CD4-positive, alpha-beta T cell treated with Interleukin-12 subunit alpha and Interleukin-12 subunit beta, for 1 hour (primary cell): Measurements from ENCODE around the gene ANKIB1.
"Not testable (repeated sequence)": the region's sequence is repeated elsewhere in the genome, so short reads cannot be mapped to it uniquely, and the experiment has no call there.

Experiments used
- DNase-seq: peaks from one replicate; pipeline ENCODE4 v3.0.0-alpha.2; 2020

ANKIB1 gene

DNA sequence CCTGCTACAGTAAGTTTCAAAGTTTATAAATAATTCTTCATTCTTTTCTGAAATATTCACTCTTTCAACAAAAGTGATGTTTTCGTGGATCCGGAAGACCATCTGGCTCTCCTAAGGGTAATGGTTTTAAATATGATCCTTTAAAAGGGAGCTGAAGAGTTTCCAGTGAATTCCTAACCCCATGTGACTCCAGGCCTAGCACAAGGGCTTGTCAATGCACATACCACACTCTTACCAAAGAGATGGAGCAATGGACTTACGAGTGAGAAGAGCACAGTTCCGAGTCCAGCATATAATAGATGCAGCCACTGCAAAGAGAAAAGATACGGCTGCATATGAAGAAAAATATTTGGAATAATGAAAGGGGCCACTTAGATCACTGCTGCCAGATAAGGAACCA lies 169.5 kb downstream of the ANKIB1 start:
- DNase-seq: no peak

DNA sequence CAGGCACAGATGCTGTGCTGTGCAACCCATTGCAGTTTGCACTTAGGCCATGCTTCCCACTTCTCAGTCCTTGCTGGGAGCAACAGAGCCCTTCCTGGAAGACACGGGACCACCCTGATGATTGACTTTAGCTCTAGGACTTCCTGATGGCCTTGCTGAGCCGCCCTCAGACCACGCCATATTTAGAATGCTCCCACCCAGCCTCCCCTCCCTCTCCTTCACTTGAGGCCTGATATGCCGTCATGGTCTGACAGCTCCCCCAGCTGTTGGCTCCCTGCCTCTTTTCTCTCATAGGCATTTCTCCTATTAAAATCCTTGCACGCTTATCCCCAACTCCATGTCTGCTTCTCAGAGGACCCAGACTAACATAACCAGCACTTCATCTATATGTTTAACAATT lies 172.1 kb downstream of the ANKIB1 start:
- DNase-seq: no peak

DNA sequence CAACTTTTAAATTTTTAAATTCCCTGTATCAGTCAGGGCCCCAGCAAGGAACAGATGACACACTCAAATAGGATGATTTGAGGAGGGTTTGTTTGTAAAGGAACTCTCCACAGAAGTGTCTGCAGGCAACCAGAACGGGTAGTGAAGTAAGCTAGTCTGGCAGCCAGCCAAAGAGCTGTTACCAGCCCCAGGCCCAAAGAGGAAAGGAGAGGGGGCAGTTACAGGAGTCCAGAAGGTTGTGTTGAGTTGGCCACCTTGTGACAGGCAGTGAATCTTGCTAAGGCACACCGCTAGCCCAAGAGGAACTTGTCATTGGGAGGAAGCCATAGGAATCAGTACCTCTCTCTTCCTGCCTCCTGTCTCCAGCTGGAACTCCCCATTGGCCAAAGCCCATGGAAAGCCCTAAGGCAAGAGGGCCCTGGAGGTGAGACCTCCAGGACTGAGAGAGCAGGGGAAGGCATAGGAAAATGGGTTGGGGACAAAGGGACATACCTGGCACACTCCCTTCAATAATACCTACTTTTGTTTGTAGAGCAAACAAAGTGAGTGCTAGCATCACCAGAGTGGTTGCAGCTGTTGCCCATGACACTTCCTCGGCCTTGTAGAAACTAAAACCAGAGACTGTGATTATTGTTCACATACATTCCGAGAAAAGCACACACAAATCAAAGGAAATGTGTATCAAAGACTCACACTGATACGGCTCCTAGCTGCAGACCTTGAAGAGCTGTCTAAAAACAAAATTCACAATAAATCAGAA lies 176.1 kb downstream of the ANKIB1 start:
- DNase-seq: no peak

DNA sequence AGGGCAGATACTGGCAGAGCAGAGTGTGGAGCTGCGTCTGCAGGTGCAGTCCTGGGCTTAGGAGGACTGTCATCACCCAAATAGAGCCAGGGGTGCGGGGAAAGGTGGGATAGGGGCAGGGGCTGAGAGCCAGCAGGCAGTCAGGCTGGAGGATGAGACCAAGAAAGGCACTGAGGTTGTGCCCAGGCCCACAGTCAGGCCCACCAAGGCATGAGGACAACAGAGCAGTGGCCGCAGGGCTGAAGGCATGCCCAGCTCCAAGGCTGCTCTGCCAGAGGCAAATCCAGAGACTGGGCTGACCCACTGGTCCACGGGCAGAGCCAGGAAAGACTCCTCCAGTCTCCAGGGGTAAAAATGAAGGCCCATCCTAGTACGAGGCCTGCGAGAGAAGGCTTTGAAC lies 177.2 kb downstream of the ANKIB1 start:
- DNase-seq: no peak

DNA sequence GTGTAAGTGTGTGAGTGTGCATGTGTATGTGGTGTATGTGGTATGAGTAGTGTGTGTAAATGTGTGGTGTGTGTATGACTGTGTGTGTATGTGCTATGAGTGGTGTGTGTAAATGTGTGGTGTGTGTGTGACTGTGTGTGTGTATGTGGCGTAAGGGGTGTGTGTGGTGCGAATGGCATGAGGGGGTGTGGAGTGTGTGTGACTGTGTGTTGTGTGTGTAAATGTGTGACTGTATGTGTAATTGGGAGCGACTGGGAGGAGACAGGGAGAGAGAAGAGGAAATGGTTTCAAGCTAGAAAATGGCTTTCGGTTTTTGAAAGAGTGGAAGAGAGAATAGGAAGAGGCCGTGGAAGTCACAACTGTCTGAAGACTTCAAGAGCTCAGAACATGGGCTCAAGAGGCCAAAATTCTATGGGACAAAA lies 177.9 kb downstream of the ANKIB1 start:
- no peak for DNase-seq

DNA sequence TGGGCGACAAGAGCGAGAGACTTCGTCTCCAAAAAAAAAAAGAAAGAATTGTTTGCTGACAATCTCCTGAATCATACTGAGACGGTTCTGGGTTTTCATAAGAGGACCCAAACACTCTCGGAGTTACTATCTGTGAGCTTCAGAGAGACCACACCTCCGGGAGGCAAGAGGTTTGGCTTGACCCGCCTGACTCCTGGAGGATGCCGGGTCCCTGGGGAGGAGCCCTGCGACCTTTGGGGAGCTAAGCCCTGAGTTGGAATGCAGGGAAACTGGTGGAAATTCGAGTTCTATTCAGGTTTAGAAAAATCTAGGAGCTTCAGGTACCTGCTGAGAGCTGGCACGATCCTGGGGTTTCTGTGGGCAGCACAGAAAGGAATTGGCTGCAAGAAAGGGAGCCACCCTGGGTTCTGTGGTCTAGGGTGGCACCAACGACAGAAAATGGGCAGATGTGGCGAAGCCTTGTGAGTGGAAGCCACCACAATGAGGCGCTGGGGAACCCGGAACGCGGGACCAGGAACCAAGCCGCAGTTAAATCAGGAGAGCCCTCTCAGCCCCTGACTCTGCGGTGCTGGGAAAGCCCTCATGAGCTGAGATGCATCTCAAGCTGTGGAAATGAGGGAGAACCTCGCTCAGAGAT lies 179.7 kb downstream of the ANKIB1 start:
- peak; percentile 13 for DNase-seq

DNA sequence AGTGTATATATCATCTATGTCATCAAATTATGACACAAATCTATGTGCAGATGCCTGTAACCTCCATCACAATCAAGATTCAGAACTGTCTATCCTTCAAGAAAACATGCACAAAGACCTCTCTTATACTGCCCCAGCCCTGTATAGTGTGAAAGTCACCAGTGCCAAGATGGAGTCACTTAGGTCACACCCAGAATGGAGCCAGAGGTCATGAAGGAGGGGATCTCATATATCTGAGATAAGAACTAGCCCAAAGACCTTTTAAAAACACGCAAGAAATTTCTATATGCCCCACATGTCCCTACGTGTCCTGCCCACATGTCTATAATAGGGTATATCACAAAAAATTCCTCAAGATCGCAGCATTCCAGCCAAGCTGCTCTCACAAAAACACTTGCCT lies 181.4 kb downstream of the ANKIB1 start:
- DNase-seq: no peak

DNA sequence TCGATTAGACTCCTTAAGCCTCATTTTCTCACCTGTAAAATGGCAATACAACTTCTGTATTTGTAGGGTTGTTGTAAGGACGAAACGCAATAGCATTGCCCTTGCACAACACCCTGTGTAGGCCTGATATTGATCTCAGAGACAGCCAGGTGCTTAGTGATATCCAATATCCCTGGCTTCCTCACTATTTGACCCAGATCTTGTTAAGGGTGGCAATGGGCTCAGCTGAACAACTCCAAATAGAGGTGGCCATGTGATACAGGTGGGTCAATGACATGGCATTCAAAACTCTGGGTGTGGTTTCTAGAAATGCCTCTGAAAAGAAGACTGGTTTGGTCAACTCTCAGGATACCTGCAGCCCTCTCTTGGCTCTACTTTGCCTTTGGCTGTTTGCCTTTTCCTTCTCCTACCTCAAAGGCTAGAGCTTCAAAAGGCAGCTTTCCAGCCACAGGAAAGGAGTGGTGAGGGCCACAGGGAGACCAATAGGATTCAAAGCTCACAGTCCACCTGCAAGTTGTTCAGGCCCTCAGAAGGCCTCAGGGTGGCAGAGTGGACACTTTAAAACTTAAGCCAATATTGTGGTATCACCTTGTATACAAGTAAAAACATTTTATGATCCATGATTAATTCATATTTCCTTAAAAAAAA lies 186.6 kb downstream of the ANKIB1 start:
- no peak for DNase-seq

DNA sequence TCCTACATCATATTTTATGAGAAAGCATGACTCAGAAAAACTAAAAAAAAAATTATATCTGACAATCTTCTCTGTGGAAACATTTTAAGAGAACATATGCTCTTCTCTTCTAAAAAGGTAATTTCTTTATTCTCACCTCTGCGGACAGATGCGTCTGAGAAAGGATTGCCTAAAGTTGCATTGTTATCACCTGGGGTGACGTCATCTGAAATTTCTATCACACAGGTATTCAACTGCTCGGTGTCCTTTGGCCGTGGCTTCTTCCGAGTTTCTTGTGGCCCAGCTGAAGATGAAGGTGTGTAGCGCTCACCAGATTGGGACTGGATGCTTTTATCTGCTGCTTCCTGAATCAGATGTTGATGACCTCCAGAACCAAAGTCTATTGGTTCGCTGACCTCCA lies 187.2 kb downstream of the ANKIB1 start:
- DNase-seq: no peak

DNA sequence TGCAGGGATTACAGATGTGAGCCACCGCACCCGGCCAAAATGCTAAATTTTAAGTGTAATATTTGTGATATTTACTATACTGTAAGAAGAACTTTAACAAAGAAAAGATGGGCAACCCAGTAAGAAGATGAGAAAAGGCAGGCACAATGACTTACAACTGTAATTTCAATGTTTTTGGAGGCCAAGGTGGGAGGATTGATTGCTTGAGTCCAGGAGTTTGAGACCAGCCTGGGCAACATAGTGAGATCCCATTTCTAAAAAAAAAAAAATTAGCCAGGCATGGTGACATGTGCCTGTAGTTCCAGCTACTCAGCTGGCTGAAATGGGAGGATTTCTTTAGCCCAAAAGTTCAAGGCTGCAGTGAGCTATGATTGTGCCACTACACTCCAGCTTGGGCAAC lies 189.8 kb downstream of the ANKIB1 start:
- no peak for DNase-seq

DNA sequence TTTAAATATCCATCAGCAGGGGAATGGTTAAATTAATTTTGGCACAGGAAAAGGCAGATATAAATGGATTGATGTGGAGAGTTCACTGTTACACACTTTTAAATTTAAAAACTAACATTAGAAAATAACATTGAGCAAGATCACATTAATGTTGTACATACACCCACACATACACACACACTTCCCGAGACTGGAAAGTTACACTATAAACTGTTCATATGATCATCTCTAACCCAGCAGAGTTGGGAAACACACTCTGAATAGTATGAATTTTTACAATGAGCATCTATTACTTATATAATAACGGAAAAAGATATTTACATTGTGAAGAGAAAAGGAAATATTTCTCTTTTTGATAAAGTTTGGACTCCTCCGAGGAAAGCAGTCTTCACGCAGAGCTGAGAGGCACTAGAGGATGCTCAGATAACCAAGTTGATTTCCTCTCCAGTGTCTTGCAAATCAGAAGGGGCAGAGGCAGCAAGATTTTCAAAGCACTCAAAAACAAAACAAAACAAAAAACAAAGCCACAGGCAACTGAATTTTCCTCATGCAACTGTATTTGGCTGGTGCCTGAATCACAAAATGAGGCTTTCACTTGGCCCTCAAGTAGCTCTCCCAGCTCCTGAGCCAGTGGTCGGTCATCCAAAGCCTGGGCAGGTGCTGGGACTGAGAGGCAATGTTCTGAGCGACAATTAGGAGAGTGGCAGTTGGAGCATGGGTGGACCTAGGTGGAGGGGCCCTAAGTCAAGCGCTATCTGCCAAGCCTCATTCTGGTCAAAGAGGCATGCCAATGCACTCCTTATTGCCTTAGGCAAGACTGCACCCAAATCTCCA lies 191.1 kb downstream of the ANKIB1 start:
- no peak for DNase-seq

DNA sequence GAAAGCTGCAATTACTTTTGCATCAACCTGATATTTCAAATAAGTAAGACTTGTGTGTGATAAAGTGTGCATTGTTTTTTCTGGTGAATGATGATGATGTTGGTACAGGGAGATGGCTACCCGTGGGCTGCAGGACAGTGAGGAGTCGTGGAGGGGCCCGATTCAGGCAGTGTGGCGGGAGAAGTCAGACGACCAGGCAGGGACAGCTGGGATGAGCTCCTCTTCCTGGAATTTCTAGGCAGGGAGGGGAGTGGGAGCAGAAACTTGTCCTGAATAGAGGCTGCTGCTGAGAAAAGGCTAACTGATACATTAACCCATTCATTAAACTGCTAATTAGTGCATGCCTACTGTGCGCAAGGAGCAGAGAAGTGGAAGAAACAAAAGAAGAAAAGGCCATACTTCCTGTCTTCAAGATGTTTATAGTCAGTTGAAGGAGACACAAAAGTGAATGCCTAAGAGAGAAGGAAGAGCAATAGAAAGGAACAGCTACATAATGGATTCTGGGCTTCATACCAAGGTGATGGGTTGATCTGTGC lies 192.2 kb downstream of the ANKIB1 start:
- DNase-seq: no peak

DNA sequence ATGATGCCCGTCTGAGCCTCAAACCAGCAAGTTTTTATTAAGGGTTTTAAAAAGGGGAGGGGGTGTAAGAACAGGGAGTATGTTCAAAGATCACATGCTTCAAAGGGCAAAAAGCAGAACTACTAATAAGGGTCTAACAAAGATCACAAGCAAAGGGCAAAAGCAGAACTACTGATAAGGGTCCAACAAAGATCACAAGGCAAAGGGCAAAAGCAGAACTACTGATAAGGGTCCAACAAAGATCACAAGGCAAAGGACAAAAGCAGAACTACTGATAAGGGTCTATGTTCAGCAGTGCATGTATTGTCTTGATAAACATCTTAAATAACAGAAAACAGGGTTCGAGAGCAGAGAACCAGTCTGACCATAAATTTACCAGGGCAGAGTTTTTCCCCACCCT lies 196.9 kb downstream of the ANKIB1 start:
- not testable (repeated sequence) for DNase-seq

DNA sequence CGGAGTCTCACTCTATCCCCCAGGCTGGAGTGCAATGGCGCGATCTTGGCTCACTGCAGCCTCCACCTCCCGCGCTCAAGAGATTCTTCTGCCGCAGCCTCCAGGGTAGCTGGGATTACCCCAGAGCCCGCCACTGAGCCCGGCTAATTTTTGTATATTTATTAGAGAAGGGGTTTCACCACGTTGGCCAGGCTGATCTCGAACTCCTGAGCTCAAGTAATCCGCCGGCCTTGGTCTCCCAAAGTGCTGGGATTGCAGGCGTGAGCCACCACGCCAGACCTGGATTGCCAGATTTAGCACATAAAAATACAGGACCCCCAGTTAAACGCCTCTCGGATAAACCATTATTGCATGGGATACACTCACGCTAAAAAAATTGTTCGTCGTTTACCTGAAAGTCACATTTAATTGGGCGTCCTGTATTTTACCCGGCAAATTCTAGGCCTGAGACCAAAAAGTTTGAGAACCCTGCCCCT lies 201.1 kb downstream of the ANKIB1 start:
- DNase-seq: no peak

DNA sequence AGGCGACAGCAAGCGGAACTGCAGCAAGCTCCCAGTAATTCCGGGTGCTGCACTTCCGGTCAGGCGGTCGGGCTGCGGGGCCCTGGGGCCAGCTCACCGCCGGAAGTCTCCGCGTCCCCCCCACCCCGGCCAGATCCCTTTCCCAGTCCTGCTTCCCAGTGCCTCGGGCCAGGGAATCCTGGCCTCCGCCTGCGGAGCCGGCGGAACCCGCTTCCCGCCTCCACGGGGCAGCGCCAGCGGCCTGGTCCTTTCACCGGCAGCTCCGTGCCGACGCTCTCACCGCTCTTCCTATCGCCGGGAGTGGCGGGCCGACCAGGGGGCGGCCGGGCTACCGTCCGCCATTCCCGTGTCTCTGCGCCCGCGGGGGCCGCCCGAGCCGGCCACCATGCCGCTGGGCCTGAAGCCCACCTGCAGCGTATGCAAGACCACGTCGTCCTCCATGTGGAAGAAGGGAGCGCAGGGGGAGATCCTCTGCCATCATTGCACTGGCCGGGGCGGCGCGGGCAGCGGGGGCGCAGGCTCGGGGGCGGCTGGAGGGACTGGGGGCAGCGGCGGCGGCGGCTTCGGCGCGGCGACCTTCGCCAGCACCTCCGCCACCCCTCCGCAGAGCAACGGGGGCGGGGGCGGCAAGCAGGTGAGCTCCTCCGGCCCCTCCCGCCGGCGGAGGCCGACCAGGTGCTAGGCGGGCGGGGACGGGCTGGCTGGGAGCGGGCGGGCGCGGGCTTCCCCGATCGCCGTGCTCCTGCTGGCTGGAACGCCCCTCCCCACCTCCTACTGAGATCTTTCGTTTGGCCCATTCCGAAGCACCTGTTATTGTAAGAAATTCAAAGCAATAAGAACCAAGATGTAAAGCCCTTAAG lies 201.8 kb downstream of the ANKIB1 start, which contains the start of gene GATAD1:
TSS of gene GATAD1 (plus strand) at position 138 of the 860 bp plus-strand sequence. CDS start at position 386, 248 bp downstream.
- peak; percentile 88 for DNase-seq

DNA sequence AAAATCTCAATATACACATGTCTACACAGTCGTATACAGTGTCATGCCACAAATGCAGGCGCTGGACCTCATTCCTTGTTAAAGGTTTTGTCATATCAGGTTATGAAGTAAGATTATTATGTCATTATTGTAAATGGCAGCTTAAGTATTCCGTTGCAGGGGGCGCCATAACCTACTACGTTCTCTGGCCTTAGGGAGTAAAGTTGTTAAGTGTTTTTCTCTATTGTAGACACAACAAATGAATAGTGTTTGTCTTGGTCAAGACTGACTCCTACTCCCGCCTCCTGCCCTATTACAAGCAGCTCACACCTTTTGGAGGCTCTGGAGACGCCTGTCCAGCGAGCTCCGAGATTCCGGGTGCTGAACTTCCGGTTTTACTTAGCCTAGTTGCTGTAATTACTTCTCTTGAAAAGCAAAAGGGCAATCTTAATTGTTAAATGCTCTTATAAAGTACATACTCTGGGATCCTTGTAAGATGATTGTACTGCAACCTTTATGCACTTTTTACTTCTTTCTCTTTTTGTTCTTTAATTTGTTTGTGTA lies 202.5 kb downstream of the ANKIB1 start:
- peak; percentile 71 for DNase-seq
